Left lung (tissue), 10 donors: ENCODE measurements around the gene MFSD2A. TPM values are rescaled to one million over a fixed set of nuclear protein-coding genes. Genes with fewer than 3 reads are reported as not detected.
"Not testable (repeated sequence)": the region's sequence is repeated elsewhere in the genome, so short reads cannot be mapped to it uniquely, and the experiment has no call there.

ENCODE experiments used
- ATAC-seq: fragments of 200-7000 bp; cut with Tn5 transposase; one replicate; pipeline ENCODE4 v1.9.1; 2020; ENCODE audit warnings: moderate library complexity
- DNase-seq, 4 donors: peaks; one replicate each; pipeline ENCODE4 v3.0.0-alpha.2; 2013 to 2020
- H3K27ac ChIP-seq, 2 donors: fragments of 200-600 bp; sonication (generic) in 1 of 2; one replicate each; pipeline versions ENCODE4 v1.5.0 to v1.8.0; 2020 to 2021
- H3K27me3 ChIP-seq, 2 donors: fragments of 200-600 bp; sonication (generic) in 1 of 2; one replicate each; pipeline versions ENCODE4 v1.5.0 to v1.8.0; 2020 to 2021
- H3K36me3 ChIP-seq, 2 donors: fragments of 200-600 bp; sonication (generic) in 1 of 2; one replicate each; pipeline versions ENCODE4 v1.5.0 to v1.8.0; 2020 to 2021
- H3K4me1 ChIP-seq, 2 donors: fragments of 200-600 bp; one replicate each; pipeline ENCODE4 v1.8.0; 2021
- H3K4me3 ChIP-seq, 2 donors: fragments of 200-600 bp; sonication (generic) in 1 of 2; one replicate each; pipeline versions ENCODE4 v1.5.0 to v1.8.0; 2020 to 2021; ENCODE audit warnings: mild to moderate bottlenecking in 1 of 2
- H3K9me3 ChIP-seq, 2 donors: fragments of 200-600 bp; sonication (generic) in 1 of 2; one replicate each; pipeline versions ENCODE4 v1.5.0 to v1.8.0; 2020 to 2021
- CTCF ChIP-seq, 2 donors: fragments of 200-600 bp; sonication (generic) in 1 of 2; IDR thresholded peaks; one replicate each; pipeline versions ENCODE4 v1.5.0 to v1.8.0; 2021; ENCODE audit warnings: antibody characterized with exemption in 2 of 2
- intact Hi-C, 2 donors: fragments of 100-400 bp; cut with DNase I; formaldehyde crosslinking; loops; one replicate each; pipeline versions ENCODE4 v1.11.2 to v1.14.2; 2022
- polyA plus RNA-seq, 6 donors: library from polyadenylated mRNA; unstranded; fragments of 120-200 nt; gene quantifications; one replicate each; pipeline ENCODE4 v1.2.1, GENCODE V29; 2013; ENCODE audit not compliant: insufficient read length in 6 of 6
- total RNA-seq, 2 donors: library from RNA; stranded (reverse); fragmentation: NEBNext Ultra II Directional; extraction: Animal tissue kit (Norgen Biotek cat#: 25700); gene quantifications; one replicate each; pipeline ENCODE4 v1.2.1, GENCODE V29; 2021
- donor health status: DM: no; HTN: yes; CAD: no.
- donor health status: DM: no; HTN: no; CAD: no.

Gene MFSD2A
- total and polyA plus RNA-seq, 8 donors = 56.3 to 214 (median 135) TPM

GRCh38 chr1:39980555-39981313 is 25.8 kb downstream of the MFSD2A start:
- H3K27me3 ChIP-seq = no peaks in the 10 kb centered on the region
- no peak overlapping the region for H3K27ac ChIP-seq
- no peaks in the 10 kb centered on the region for H3K4me1 ChIP-seq
- H3K4me3 ChIP-seq = no peak overlapping the region
- DNase-seq (no peak), ATAC-seq (no peak)
- no peaks in the 10 kb centered on the region for H3K9me3 ChIP-seq
- no peak for TF ChIP-seq CTCF (IDR thresholded peaks at IDR 0.05)
- H3K36me3 ChIP-seq = no peaks in the 10 kb centered on the region
- intact Hi-C loops = no loop called here

- Histone ChIP-seq H3K27ac (no peak overlapping the region), H3K27me3 (no peaks in the 10 kb centered on the region), H3K36me3 (no peaks in the 10 kb centered on the region), H3K4me1 (no peaks in the 10 kb centered on the region), H3K4me3 (no peak overlapping the region), H3K9me3 (no peaks in the 10 kb centered on the region)
- TF ChIP-seq CTCF (IDR thresholded peaks at IDR 0.05) = no peak
- intact Hi-C loops = no loop called here
- ATAC-seq = no peak
- DNase-seq = no peak
Observed at GRCh38 chr1:39981385-39981784, 26.4 kb downstream of the MFSD2A start.

GRCh38 chr1:39981945-39982344 is 27.0 kb downstream of the MFSD2A start:
- peak; percentile 14 for ATAC-seq
- H3K4me3 ChIP-seq = no peak overlapping the region
- no peaks in the 10 kb centered on the region for H3K36me3 ChIP-seq
- H3K9me3 ChIP-seq = no peaks in the 10 kb centered on the region
- no peaks in the 10 kb centered on the region for H3K27me3 ChIP-seq
- intact Hi-C loops = no loop called here
- TF ChIP-seq CTCF (IDR thresholded peaks at IDR 0.05) = no peak
- H3K27ac ChIP-seq = no peak overlapping the region
- no peaks in the 10 kb centered on the region for H3K4me1 ChIP-seq
- no peak for DNase-seq

GRCh38 chr1:39984480-39984879 is 29.5 kb downstream of the MFSD2A start:
- H3K36me3 ChIP-seq, H3K27me3 ChIP-seq, DNase-seq, H3K9me3 ChIP-seq, H3K27ac ChIP-seq, intact Hi-C loops, H3K4me3 ChIP-seq, H3K4me1 ChIP-seq, ATAC-seq: not testable (repeated sequence)

GRCh38 chr1:39984951-39985350 is 30.0 kb downstream of the MFSD2A start:
- intact Hi-C loops = no loop called here
- H3K36me3 ChIP-seq = no peaks in the 10 kb centered on the region
- no peak for ATAC-seq
- no peaks in the 10 kb centered on the region for H3K9me3 ChIP-seq
- H3K4me1 ChIP-seq = no peaks in the 10 kb centered on the region
- H3K4me3 ChIP-seq = no peak overlapping the region
- DNase-seq = no peak
- no peak for TF ChIP-seq CTCF (IDR thresholded peaks at IDR 0.05)
- H3K27me3 ChIP-seq = no peaks in the 10 kb centered on the region
- H3K27ac ChIP-seq = no peak overlapping the region

- H3K27me3 ChIP-seq = no peaks in the 10 kb centered on the region
- DNase-seq = no peak
- intact Hi-C loops = no loop called here
- H3K27ac ChIP-seq = no peak overlapping the region
- no peak for TF ChIP-seq CTCF (IDR thresholded peaks at IDR 0.05)
- H3K9me3 ChIP-seq = no peaks in the 10 kb centered on the region
- H3K4me1 ChIP-seq = no peaks in the 10 kb centered on the region
- no peak overlapping the region for H3K4me3 ChIP-seq
- ATAC-seq = no peak
- no peaks in the 10 kb centered on the region for H3K36me3 ChIP-seq
Observed at GRCh38 chr1:39987869-39988268, 32.9 kb downstream of the MFSD2A start.
